Measurements from ENCODE around the gene FAF2.

Gene FAF2

GRCh38 chr5:176470539-176470938 lies 22.4 kb downstream of the FAF2 start:
- DNase-seq (ENCODE audit: low read depth in 1 of 2, low spot score in 1 of 2): no peak
- Histone ChIP-seq H3K4me3 (replicated peaks; ENCODE audit: insufficient read depth, low read length) (no peak overlapping the region), H3K27me3 (ENCODE audit: insufficient read depth, poor library complexity, severe bottlenecking) (no peaks in the 10 kb centered on the region), H3K27ac (replicated peaks) (no peak overlapping the region)
- TF ChIP-seq GABPA (IDR thresholded peaks at IDR 0.05; ENCODE audit: low read depth) (no peak), POLR2AphosphoS5 (IDR thresholded peaks at IDR 0.05; ENCODE audit: low read depth) (no peak), SPI1 (IDR thresholded peaks at IDR 0.05; ENCODE audit: borderline replicate concordance, low read depth) (no peak), REST (IDR thresholded peaks at IDR 0.05; ENCODE audit: insufficient replicate concordance, low read depth) (no peak), CTCF (IDR thresholded peaks at IDR 0.05; ENCODE audit: insufficient read depth, low read length) (no peak)

GRCh38 chr5:176471098-176471497 lies 22.9 kb downstream of the FAF2 start:
- no peaks in the 10 kb centered on the region for H3K27me3 ChIP-seq (ENCODE audit: insufficient read depth, poor library complexity, severe bottlenecking)
- H3K4me3 ChIP-seq (replicated peaks; ENCODE audit: insufficient read depth, low read length): no peak overlapping the region
- H3K27ac ChIP-seq (replicated peaks): no peak overlapping the region
- TF ChIP-seq SPI1 (IDR thresholded peaks at IDR 0.05; ENCODE audit: borderline replicate concordance, low read depth) (no peak), REST (IDR thresholded peaks at IDR 0.05; ENCODE audit: insufficient replicate concordance, low read depth) (no peak), CTCF (IDR thresholded peaks at IDR 0.05; ENCODE audit: insufficient read depth, low read length) (no peak), POLR2AphosphoS5 (IDR thresholded peaks at IDR 0.05; ENCODE audit: low read depth) (no peak), GABPA (IDR thresholded peaks at IDR 0.05; ENCODE audit: low read depth) (no peak)
- no peak for DNase-seq (ENCODE audit: low read depth in 1 of 2, low spot score in 1 of 2)

GRCh38 chr5:176473335-176474006 lies 25.3 kb downstream of the FAF2 start:
- no peak for DNase-seq (ENCODE audit: low read depth in 1 of 2, low spot score in 1 of 2)
- no peak overlapping the region for H3K27ac ChIP-seq (replicated peaks)
- no peak for TF ChIP-seq POLR2AphosphoS5 (IDR thresholded peaks at IDR 0.05; ENCODE audit: low read depth)
- TF ChIP-seq GABPA (IDR thresholded peaks at IDR 0.05; ENCODE audit: low read depth): no peak
- no peak for TF ChIP-seq SPI1 (IDR thresholded peaks at IDR 0.05; ENCODE audit: borderline replicate concordance, low read depth)
- TF ChIP-seq REST (IDR thresholded peaks at IDR 0.05; ENCODE audit: insufficient replicate concordance, low read depth): no peak
- no peak overlapping the region for H3K4me3 ChIP-seq (replicated peaks; ENCODE audit: insufficient read depth, low read length)
- H3K27me3 ChIP-seq (ENCODE audit: insufficient read depth, poor library complexity, severe bottlenecking): no peaks in the 10 kb centered on the region

Data from HL-60 (cell line).